ENCODE results near the gene HOXC6.

Gene HOXC6

DNA sequence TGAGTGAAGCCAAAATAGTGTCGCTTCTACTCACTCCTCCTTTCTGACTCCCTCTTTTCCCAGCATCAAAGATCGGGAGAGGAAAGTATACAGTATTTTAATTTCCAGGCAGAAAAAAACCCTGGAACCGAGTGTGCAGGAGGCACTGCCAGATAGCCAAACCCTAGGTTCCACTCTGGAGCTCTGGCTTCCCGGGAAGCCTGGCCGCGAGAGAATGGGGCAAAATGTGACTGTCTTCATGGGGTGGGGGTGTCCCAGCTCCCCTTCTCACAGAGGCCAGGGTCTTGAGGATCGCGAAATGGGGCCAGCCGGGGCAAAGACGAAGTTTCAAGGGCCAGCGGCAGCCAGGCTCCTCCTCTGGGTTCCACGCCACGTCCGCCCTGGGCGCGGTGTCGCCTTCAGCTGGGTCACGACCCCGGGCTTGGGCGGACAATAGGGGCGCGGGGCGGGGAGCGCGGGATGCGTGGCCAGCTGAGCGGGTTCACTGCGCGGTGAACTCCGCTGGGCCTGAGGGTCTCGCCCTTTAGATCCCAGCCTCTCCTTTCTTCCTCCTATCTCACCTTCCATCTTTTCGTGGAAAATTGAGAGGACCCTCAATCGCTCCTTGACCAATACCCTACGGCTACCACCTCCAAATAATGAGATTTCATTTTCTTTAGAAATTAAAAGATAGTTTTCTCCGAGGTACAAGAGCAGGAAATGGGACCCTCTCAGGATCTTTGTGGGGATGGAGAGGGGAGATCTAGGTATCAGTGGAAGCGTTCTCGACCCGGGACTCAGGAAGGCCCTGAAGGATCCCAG, 32.1 kb downstream of the HOXC6 start:
- no peak for TF ChIP-seq ZFP30 (CRISPR knock-in tag; IDR thresholded peaks at IDR 0.05)
- no peak for TF ChIP-seq ZC3H10 (CRISPR knock-in tag; IDR thresholded peaks at IDR 0.05)
- TF ChIP-seq BACH2 (CRISPR knock-in tag; IDR thresholded peaks at IDR 0.05; ENCODE audit: borderline replicate concordance) = no peak
- no peak for TF ChIP-seq TCF4 (CRISPR knock-in tag; IDR thresholded peaks at IDR 0.05; ENCODE audit: borderline replicate concordance)
- TF ChIP-seq, protein P1, sequence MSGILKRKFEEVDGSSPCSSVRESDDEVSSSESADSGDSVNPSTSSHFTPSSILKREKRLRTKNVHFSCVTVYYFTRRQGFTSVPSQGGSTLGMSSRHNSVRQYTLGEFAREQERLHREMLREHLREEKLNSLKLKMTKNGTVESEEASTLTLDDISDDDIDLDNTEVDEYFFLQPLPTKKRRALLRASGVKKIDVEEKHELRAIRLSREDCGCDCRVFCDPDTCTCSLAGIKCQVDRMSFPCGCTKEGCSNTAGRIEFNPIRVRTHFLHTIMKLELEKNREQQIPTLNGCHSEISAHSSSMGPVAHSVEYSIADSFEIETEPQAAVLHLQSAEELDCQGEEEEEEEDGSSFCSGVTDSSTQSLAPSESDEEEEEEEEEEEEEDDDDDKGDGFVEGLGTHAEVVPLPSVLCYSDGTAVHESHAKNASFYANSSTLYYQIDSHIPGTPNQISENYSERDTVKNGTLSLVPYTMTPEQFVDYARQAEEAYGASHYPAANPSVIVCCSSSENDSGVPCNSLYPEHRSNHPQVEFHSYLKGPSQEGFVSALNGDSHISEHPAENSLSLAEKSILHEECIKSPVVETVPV (CRISPR knock-in tag; IDR thresholded peaks at IDR 0.05) = no peak
- TF ChIP-seq CSDC2 (CRISPR knock-in tag; IDR thresholded peaks at IDR 0.05) = no peak
- TF ChIP-seq, protein P2, sequence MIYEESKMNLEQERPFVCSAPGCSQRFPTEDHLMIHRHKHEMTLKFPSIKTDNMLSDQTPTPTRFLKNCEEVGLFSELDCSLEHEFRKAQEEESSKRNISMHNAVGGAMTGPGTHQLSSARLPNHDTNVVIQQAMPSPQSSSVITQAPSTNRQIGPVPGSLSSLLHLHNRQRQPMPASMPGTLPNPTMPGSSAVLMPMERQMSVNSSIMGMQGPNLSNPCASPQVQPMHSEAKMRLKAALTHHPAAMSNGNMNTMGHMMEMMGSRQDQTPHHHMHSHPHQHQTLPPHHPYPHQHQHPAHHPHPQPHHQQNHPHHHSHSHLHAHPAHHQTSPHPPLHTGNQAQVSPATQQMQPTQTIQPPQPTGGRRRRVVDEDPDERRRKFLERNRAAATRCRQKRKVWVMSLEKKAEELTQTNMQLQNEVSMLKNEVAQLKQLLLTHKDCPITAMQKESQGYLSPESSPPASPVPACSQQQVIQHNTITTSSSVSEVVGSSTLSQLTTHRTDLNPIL (CRISPR knock-in tag; IDR thresholded peaks at IDR 0.05; ENCODE audit: low read depth) = no peak
- TF ChIP-seq, protein P3, sequence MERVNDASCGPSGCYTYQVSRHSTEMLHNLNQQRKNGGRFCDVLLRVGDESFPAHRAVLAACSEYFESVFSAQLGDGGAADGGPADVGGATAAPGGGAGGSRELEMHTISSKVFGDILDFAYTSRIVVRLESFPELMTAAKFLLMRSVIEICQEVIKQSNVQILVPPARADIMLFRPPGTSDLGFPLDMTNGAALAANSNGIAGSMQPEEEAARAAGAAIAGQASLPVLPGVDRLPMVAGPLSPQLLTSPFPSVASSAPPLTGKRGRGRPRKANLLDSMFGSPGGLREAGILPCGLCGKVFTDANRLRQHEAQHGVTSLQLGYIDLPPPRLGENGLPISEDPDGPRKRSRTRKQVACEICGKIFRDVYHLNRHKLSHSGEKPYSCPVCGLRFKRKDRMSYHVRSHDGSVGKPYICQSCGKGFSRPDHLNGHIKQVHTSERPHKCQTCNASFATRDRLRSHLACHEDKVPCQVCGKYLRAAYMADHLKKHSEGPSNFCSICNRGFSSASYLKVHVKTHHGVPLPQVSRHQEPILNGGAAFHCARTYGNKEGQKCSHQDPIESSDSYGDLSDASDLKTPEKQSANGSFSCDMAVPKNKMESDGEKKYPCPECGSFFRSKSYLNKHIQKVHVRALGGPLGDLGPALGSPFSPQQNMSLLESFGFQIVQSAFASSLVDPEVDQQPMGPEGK (CRISPR knock-in tag; IDR thresholded peaks at IDR 0.05; ENCODE audit: borderline replicate concordance) = no peak
- TF ChIP-seq OSR1 (CRISPR knock-in tag; IDR thresholded peaks at IDR 0.05) = no peak
- TF ChIP-seq SNAI2 (CRISPR knock-in tag; IDR thresholded peaks at IDR 0.05) = no peak
- no peak for TF ChIP-seq ZNF70 (CRISPR knock-in tag; IDR thresholded peaks at IDR 0.05)
- no peak for TF ChIP-seq ARNTL (CRISPR knock-in tag; IDR thresholded peaks at IDR 0.05; ENCODE audit: borderline replicate concordance, low read depth)
- TF ChIP-seq, protein P4, sequence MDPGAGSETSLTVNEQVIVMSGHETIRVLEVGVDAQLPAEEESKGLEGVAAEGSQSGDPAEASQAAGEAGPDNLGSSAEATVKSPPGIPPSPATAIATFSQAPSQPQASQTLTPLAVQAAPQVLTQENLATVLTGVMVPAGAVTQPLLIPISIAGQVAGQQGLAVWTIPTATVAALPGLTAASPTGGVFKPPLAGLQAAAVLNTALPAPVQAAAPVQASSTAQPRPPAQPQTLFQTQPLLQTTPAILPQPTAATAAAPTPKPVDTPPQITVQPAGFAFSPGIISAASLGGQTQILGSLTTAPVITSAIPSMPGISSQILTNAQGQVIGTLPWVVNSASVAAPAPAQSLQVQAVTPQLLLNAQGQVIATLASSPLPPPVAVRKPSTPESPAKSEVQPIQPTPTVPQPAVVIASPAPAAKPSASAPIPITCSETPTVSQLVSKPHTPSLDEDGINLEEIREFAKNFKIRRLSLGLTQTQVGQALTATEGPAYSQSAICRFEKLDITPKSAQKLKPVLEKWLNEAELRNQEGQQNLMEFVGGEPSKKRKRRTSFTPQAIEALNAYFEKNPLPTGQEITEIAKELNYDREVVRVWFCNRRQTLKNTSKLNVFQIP (CRISPR knock-in tag; IDR thresholded peaks at IDR 0.05; ENCODE audit: borderline replicate concordance, low read depth) = no peak
- ATAC-seq = no peak

DNA sequence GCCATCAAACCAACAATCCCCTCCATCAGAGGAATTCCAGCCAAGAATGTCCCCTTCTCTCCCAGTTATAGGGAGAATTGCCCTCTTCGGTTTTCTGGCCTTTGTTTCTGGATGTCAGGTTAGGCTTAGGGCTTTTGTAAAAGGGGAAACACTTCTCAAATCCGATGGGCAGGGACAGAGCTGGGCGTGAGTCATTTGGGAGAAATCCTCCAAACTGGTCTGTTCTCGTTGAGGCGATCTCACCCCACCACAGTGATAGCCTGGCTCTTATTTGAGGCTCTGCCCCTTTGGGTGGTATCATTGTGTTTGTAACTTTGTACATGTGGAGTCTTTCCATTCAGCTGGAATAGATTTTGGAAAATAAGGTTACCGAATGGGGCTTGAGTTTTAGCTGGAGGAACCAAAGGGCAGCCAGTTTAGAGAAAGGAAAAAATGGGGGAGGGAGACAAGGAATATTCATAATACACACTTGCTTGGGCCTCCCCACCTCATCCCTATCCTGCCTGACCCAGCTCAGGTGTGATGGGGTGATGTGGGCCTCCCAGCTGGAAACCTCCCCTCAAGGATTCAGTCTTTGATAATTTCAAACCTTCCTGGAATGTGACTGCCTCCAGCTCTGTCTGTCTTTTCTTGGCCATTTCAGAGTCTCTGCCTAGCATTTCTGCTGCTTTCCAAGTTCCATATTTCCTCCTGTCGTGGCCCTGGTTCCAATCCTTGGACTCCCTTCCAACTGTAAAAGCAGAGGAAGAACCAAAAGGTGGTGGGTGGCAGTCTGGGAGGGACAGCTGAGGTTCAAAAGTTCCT, 32.9 kb downstream of the HOXC6 start:
- TF ChIP-seq, protein P2 (CRISPR knock-in tag; IDR thresholded peaks at IDR 0.05; ENCODE audit: low read depth) = no peak
- TF ChIP-seq ARNTL (CRISPR knock-in tag; IDR thresholded peaks at IDR 0.05; ENCODE audit: borderline replicate concordance, low read depth) (no peak), TOX (CRISPR knock-in tag; IDR thresholded peaks at IDR 0.05; ENCODE audit: borderline replicate concordance) (no peak), ZNF8 (CRISPR knock-in tag; IDR thresholded peaks at IDR 0.05) (no peak), ZNF70 (CRISPR knock-in tag; IDR thresholded peaks at IDR 0.05) (no peak), ZFP3 (CRISPR knock-in tag; IDR thresholded peaks at IDR 0.05) (no peak), OSR1 (CRISPR knock-in tag; IDR thresholded peaks at IDR 0.05) (no peak)
- TF ChIP-seq, protein P1 (CRISPR knock-in tag; IDR thresholded peaks at IDR 0.05) = no peak

DNA sequence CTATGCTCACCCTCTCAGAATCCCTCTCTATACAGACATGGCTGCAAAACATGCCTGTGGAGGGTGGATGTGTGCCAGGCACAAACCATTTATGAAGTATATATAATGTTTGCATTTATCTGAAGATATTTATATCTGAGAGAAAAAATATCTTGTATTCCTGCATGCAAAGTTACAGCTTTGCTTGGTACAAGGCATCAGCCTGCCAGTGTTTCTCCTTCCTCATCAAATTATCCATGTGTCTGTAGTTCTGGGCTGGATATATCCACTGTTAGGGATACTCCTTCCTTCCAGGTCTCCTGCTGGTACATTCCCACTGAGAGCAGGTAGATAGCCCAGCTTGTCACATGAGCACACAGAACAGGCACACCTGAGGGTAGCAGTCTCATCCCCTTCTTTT, 37.4 kb downstream of the HOXC6 start:
- TF ChIP-seq ZFP30 (CRISPR knock-in tag; IDR thresholded peaks at IDR 0.05) (no peak), ARNTL (CRISPR knock-in tag; IDR thresholded peaks at IDR 0.05; ENCODE audit: borderline replicate concordance, low read depth) (no peak), ZNF565 (CRISPR knock-in tag; conservative IDR thresholded peaks at IDR 0.05; ENCODE audit: low read depth) (no peak), ZC3H10 (CRISPR knock-in tag; IDR thresholded peaks at IDR 0.05) (no peak), ZFP3 (CRISPR knock-in tag; IDR thresholded peaks at IDR 0.05) (no peak), OSR1 (CRISPR knock-in tag; IDR thresholded peaks at IDR 0.05) (no peak), ESRRG (CRISPR knock-in tag; IDR thresholded peaks at IDR 0.05) (no peak), RARB (CRISPR knock-in tag; IDR thresholded peaks at IDR 0.05) (no peak), SNAI2 (CRISPR knock-in tag; IDR thresholded peaks at IDR 0.05) (no peak), ZNF8 (CRISPR knock-in tag; IDR thresholded peaks at IDR 0.05) (no peak), PPARA (CRISPR knock-in tag; IDR thresholded peaks at IDR 0.05; ENCODE audit: borderline replicate concordance) (no peak), TCF4 (CRISPR knock-in tag; IDR thresholded peaks at IDR 0.05; ENCODE audit: borderline replicate concordance) (no peak)
- no peak for ATAC-seq

More for the DNA sequence above, 32.9 kb downstream of the HOXC6 start:
- ATAC-seq = no peak; the same call in 2 of the 3 replicates

Data from SK-N-SH treated with all-trans-retinoic acid at 6 μM for 48 hours (cell line).